HEK293 (cell line): ENCODE results near the gene MATN1.

Experiments used
- IKZF3 ChIP-seq: fragments of 450-650 bp; IDR thresholded peaks from 2 replicates; pipeline ENCODE4 v1.5.0; 2018; ENCODE audit warnings: missing biosample characterization, mild to moderate bottlenecking, missing genetic modification characterization, moderate library complexity
- KLF9 ChIP-seq: fragments of 450-650 bp; formaldehyde crosslinking; IDR thresholded peaks from 2 replicates; pipeline ENCODE4 v1.5.1; 2016; ENCODE audit warnings: missing biosample characterization, missing genetic modification characterization, low read depth
- OSR2 ChIP-seq: fragments of 450-650 bp; formaldehyde crosslinking; IDR thresholded peaks from 2 replicates; pipeline ENCODE4 v1.5.1; 2016; ENCODE audit warnings: missing biosample characterization, missing genetic modification characterization
- OVOL3 ChIP-seq: fragments of 450-650 bp; formaldehyde crosslinking; IDR thresholded peaks from 2 replicates; pipeline ENCODE4 v1.5.1; 2016; ENCODE audit warnings: missing biosample characterization, missing genetic modification characterization
- PRDM1 ChIP-seq: fragments of 450-650 bp; formaldehyde crosslinking; IDR thresholded peaks from 2 replicates; pipeline ENCODE4; 2016; ENCODE audit warnings: missing biosample characterization, missing genetic modification characterization
- SP2 ChIP-seq: fragments of 450-650 bp; formaldehyde crosslinking; IDR thresholded peaks from 2 replicates; pipeline ENCODE4 v1.5.1; 2016; ENCODE audit warnings: missing biosample characterization, missing genetic modification characterization
- WT1 ChIP-seq: fragments of 450-650 bp; formaldehyde crosslinking; IDR thresholded peaks from 2 replicates; pipeline ENCODE4 v1.5.1; 2016; ENCODE audit warnings: missing biosample characterization, missing genetic modification characterization
- ZBTB1 ChIP-seq: fragments of 450-650 bp; formaldehyde crosslinking; IDR thresholded peaks from 2 replicates; pipeline ENCODE4 v1.5.1; 2016; ENCODE audit warnings: missing biosample characterization, missing genetic modification characterization
- ZNF132 ChIP-seq: fragments of 450-650 bp; formaldehyde crosslinking; IDR thresholded peaks from 2 replicates; pipeline ENCODE4 v1.5.1; 2017; ENCODE audit warnings: missing biosample characterization, missing genetic modification characterization, borderline replicate concordance
- ZNF148 ChIP-seq: fragments of 450-650 bp; formaldehyde crosslinking; IDR thresholded peaks from 2 replicates; pipeline ENCODE4 v1.5.0; 2017; ENCODE audit warnings: missing biosample characterization, missing genetic modification characterization, borderline replicate concordance
- ZNF16 ChIP-seq: fragments of 450-650 bp; formaldehyde crosslinking; IDR thresholded peaks from 2 replicates; pipeline ENCODE4 v1.5.1; 2016; ENCODE audit warnings: low read depth, missing biosample characterization, missing genetic modification characterization
- ZNF211 ChIP-seq: fragments of 450-650 bp; formaldehyde crosslinking; IDR thresholded peaks from 2 replicates; pipeline ENCODE4 v1.5.1; 2016; ENCODE audit warnings: low read depth, missing biosample characterization, missing genetic modification characterization
- ZNF221 ChIP-seq: fragments of 450-650 bp; formaldehyde crosslinking; IDR thresholded peaks from 2 replicates; pipeline ENCODE4 v1.5.1; 2017; ENCODE audit warnings: missing biosample characterization, missing genetic modification characterization, borderline replicate concordance
- ZNF311 ChIP-seq: fragments of 450-650 bp; formaldehyde crosslinking; IDR thresholded peaks from 2 replicates; pipeline ENCODE4 v1.5.1; 2017; ENCODE audit warnings: missing biosample characterization, missing genetic modification characterization, borderline replicate concordance
- ZNF335 ChIP-seq: fragments of 450-650 bp; formaldehyde crosslinking; conservative IDR thresholded peaks from 2 replicates; pipeline ENCODE4 v1.5.1; 2016; ENCODE audit warnings: missing biosample characterization, missing genetic modification characterization
- ZNF354C ChIP-seq: fragments of 450-650 bp; formaldehyde crosslinking; IDR thresholded peaks from 2 replicates; pipeline ENCODE4 v1.5.1; 2016; ENCODE audit warnings: missing biosample characterization, missing genetic modification characterization, low read depth, borderline replicate concordance
- ZNF391 ChIP-seq: fragments of 450-650 bp; formaldehyde crosslinking; IDR thresholded peaks from 2 replicates; pipeline ENCODE4 v1.5.1; 2016; ENCODE audit warnings: low read depth, missing biosample characterization, missing genetic modification characterization, borderline replicate concordance
- ZNF404 ChIP-seq: fragments of 450-650 bp; formaldehyde crosslinking; IDR thresholded peaks from 2 replicates; pipeline ENCODE4 v1.5.1; 2017; ENCODE audit warnings: missing biosample characterization, missing genetic modification characterization
- ZNF518A ChIP-seq: fragments of 450-650 bp; formaldehyde crosslinking; conservative IDR thresholded peaks from 2 replicates; pipeline ENCODE4 v1.5.1; 2016; ENCODE audit warnings: low read depth, missing biosample characterization, missing genetic modification characterization
- ZNF529 ChIP-seq: fragments of 450-650 bp; formaldehyde crosslinking; IDR thresholded peaks from 2 replicates; pipeline ENCODE4 v1.5.1; 2017; ENCODE audit warnings: missing genetic modification characterization, missing biosample characterization; ENCODE audit not compliant: insufficient replicate concordance
- ZNF544 ChIP-seq: fragments of 450-650 bp; formaldehyde crosslinking; IDR thresholded peaks from 2 replicates; pipeline ENCODE4 v1.5.0; 2017; ENCODE audit warnings: missing biosample characterization, missing genetic modification characterization
- ZNF677 ChIP-seq: fragments of 450-650 bp; IDR thresholded peaks from 2 replicates; pipeline ENCODE4 v1.5.0; 2018; ENCODE audit warnings: missing biosample characterization, mild to moderate bottlenecking, missing genetic modification characterization, moderate library complexity
- ZNF692 ChIP-seq: fragments of 450-650 bp; formaldehyde crosslinking; IDR thresholded peaks from 2 replicates; pipeline ENCODE4 v1.5.1; 2016; ENCODE audit warnings: missing biosample characterization, missing genetic modification characterization
- ZNF76 ChIP-seq: fragments of 450-650 bp; formaldehyde crosslinking; IDR thresholded peaks from 2 replicates; pipeline ENCODE4; 2016; ENCODE audit warnings: low read depth, missing biosample characterization, missing genetic modification characterization, borderline replicate concordance
- ZNF830 ChIP-seq: fragments of 450-650 bp; IDR thresholded peaks from 2 replicates; pipeline ENCODE4 v1.5.0; 2018; ENCODE audit warnings: missing biosample characterization, missing genetic modification characterization, low read depth, mild to moderate bottlenecking, moderate library complexity
- ZSCAN16 ChIP-seq: fragments of 450-650 bp; formaldehyde crosslinking; IDR thresholded peaks from 2 replicates; pipeline ENCODE4 v1.5.1; 2016; ENCODE audit warnings: missing biosample characterization, missing genetic modification characterization

Gene MATN1

GRCh38 chr1:30748098-30748698, 24.8 kb upstream of the MATN1 start (continued):
- no peak for TF ChIP-seq ZNF677 (tag by site-specific recombination)
- 0 out of 2 replicates have a peak, but pooled peaks have one; percentile 6 for TF ChIP-seq ZNF335 (tag by site-specific recombination)
- peak; percentile 56; the same call in 1 of the 2 replicates for TF ChIP-seq ZNF76 (tag by site-specific recombination)
- TF ChIP-seq ZNF404 (tag by site-specific recombination): no peak
- no peak for TF ChIP-seq ZNF211 (tag by site-specific recombination)
- no peak for TF ChIP-seq ZBTB1
- no peak for TF ChIP-seq WT1 (tag by site-specific recombination)
- TF ChIP-seq ZNF148 (tag by site-specific recombination): no peak
- peak; percentile 52; the same call in 1 of the 2 replicates for TF ChIP-seq IKZF3
- no peak for TF ChIP-seq ZNF221 (tag by site-specific recombination)
- no peak for TF ChIP-seq ZNF391
- no peak for TF ChIP-seq ZNF544 (tag by site-specific recombination)
- TF ChIP-seq OSR2 (tag by site-specific recombination): no peak
- TF ChIP-seq ZNF354C: no peak
- TF ChIP-seq SP2 (tag by site-specific recombination): peak; percentile 28
- TF ChIP-seq ZNF518A: peak; percentile 35; the same call in 1 of the 2 replicates
- TF ChIP-seq KLF9 (tag by site-specific recombination): no peak
- TF ChIP-seq ZSCAN16 (tag by site-specific recombination): no peak
- TF ChIP-seq OVOL3 (tag by site-specific recombination): no peak
- TF ChIP-seq ZNF529 (tag by site-specific recombination): no peak
- TF ChIP-seq ZNF132 (tag by site-specific recombination): no peak
- peak; percentile 67 for TF ChIP-seq ZNF692 (tag by site-specific recombination)
- no peak for TF ChIP-seq ZNF830 (tag by site-specific recombination)
- no peak for TF ChIP-seq ZNF311 (tag by site-specific recombination)
- no peak for TF ChIP-seq ZNF16 (tag by site-specific recombination)
- TF ChIP-seq PRDM1 (tag by site-specific recombination): no peak
